WTC11 (cell line): Measurements from ENCODE around the gene TMUB2. TPM values are rescaled to one million over a fixed set of nuclear protein-coding genes. Genes with fewer than 3 reads are reported as not detected.

ENCODE experiments used
- ATAC-seq: fragments of 200-7000 bp; cut with Tn5 transposase; 2 replicates; pipeline ENCODE4 v1.10.0; 2021; ENCODE audit warnings: mild to moderate bottlenecking, moderate library complexity
- CTCF ChIA-PET: fragments of 300-600 bp; sonication (Branson Sonifier 250); formaldehyde crosslinking; loops from one replicate; lab custom pipeline; 2021; ENCODE audit warnings: antibody characterized with exemption; lab: Charles Lee
- POLR2A ChIA-PET: fragments of 350-600 bp; sonication (Branson Sonifier 250); formaldehyde crosslinking; loops from one replicate; lab custom pipeline; 2021; ENCODE audit warnings: antibody characterized with exemption; lab: Charles Lee
- DNase-seq: peaks from one replicate; pipeline ENCODE4 v3.0.0; 2021; ENCODE audit warnings: low spot score
- H3K27ac Mint-ChIP-seq: 2 replicates; pipeline ENCODE4 v1.8.0; 2021; ENCODE audit warnings: mixed read lengths
- H3K27me3 Mint-ChIP-seq: 2 replicates; pipeline ENCODE4 v1.8.0; 2021; ENCODE audit warnings: low read depth, mild to moderate bottlenecking, moderate library complexity, mixed read lengths
- H3K36me3 Mint-ChIP-seq: 2 replicates; pipeline ENCODE4 v1.8.0; 2021; ENCODE audit warnings: mixed read lengths
- H3K4me1 Mint-ChIP-seq: 2 replicates; pipeline ENCODE4 v1.8.0; 2022; ENCODE audit warnings: mixed read lengths
- H3K4me3 Mint-ChIP-seq: 2 replicates; pipeline ENCODE4 v1.8.0; 2021; ENCODE audit warnings: mild to moderate bottlenecking, moderate library complexity, mixed read lengths
- H3K9me3 Mint-ChIP-seq: 2 replicates; pipeline ENCODE4 v1.8.0; 2021; ENCODE audit warnings: mixed read lengths
- ARID4B ChIP-seq: sonication (generic); formaldehyde crosslinking; IDR thresholded peaks from 2 replicates; pipeline ENCODE4 v1.8.0; 2023; ENCODE audit warnings: missing genetic modification reagents, mild to moderate bottlenecking, borderline replicate concordance
- CBFB ChIP-seq: sonication (generic); formaldehyde crosslinking; IDR thresholded peaks from 2 replicates; pipeline ENCODE4 v1.8.1; 2022; ENCODE audit warnings: mild to moderate bottlenecking, low read depth, missing genetic modification reagents
- CREB1 ChIP-seq: sonication (generic); formaldehyde crosslinking; IDR thresholded peaks from 2 replicates; pipeline ENCODE4 v1.8.0; 2023; ENCODE audit warnings: mild to moderate bottlenecking, missing genetic modification reagents
- ELF4 ChIP-seq: sonication (generic); formaldehyde crosslinking; IDR thresholded peaks from 2 replicates; pipeline ENCODE4 v1.8.1; 2022; ENCODE audit warnings: low read depth, mild to moderate bottlenecking, moderate library complexity, missing genetic modification reagents
- ESRRA ChIP-seq: sonication (generic); formaldehyde crosslinking; IDR thresholded peaks from 2 replicates; pipeline ENCODE4 v1.8.1; 2022; ENCODE audit warnings: mild to moderate bottlenecking, missing genetic modification reagents, borderline replicate concordance
- ETV6 ChIP-seq: sonication (generic); formaldehyde crosslinking; IDR thresholded peaks from 2 replicates; pipeline ENCODE4 v1.8.1; 2022; ENCODE audit warnings: mild to moderate bottlenecking, missing genetic modification reagents
- FOXK1 ChIP-seq: sonication (generic); formaldehyde crosslinking; IDR thresholded peaks from 2 replicates; pipeline ENCODE4 v1.8.0; 2022; ENCODE audit warnings: mild to moderate bottlenecking, moderate library complexity, missing genetic modification reagents
- GABPB1 ChIP-seq: sonication (generic); formaldehyde crosslinking; IDR thresholded peaks from 2 replicates; pipeline ENCODE4 v1.8.1; 2023; ENCODE audit warnings: mild to moderate bottlenecking, missing genetic modification reagents
- GTF2I ChIP-seq: fragments of 250-450 bp; sonication (Bioruptor Pico); conservative IDR thresholded peaks from 2 replicates; pipeline ENCODE4 v1.4.0; 2021; ENCODE audit warnings: mild to moderate bottlenecking
- JAZF1 ChIP-seq: fragments of 250-450 bp; sonication (Bioruptor Pico); IDR thresholded peaks from 2 replicates; pipeline ENCODE4 v1.9.0; 2021; ENCODE audit warnings: moderate library complexity, mild to moderate bottlenecking, inconsistent platforms
- MAX ChIP-seq: sonication (generic); formaldehyde crosslinking; IDR thresholded peaks from 2 replicates; pipeline ENCODE4 v1.8.0; 2022; ENCODE audit warnings: mild to moderate bottlenecking, missing genetic modification reagents
- MXD4 ChIP-seq: fragments of 250-450 bp; sonication (Bioruptor Pico); IDR thresholded peaks from 2 replicates; pipeline ENCODE4 v1.8.0; 2021; ENCODE audit warnings: mild to moderate bottlenecking, moderate library complexity, borderline replicate concordance
- OVOL2 ChIP-seq: fragments of 250-450 bp; sonication (Bioruptor Pico); IDR thresholded peaks from 2 replicates; pipeline ENCODE4 v1.9.0; 2021; ENCODE audit warnings: mild to moderate bottlenecking, borderline replicate concordance
- SMAD4 ChIP-seq: sonication (generic); formaldehyde crosslinking; IDR thresholded peaks from 2 replicates; pipeline ENCODE4 v1.8.0; 2022; ENCODE audit warnings: mild to moderate bottlenecking, missing genetic modification reagents
- ZNF138 ChIP-seq: sonication (generic); formaldehyde crosslinking; conservative IDR thresholded peaks from 2 replicates; pipeline ENCODE4 v1.8.1; 2022; ENCODE audit warnings: mild to moderate bottlenecking, moderate library complexity, missing genetic modification reagents
- ZNF532 ChIP-seq: fragments of 250-450 bp; sonication (Bioruptor Pico); IDR thresholded peaks from 2 replicates; pipeline ENCODE4 v1.9.0; 2021; ENCODE audit warnings: mild to moderate bottlenecking, borderline replicate concordance
- total RNA-seq: library from RNA; stranded (reverse); gene quantifications from 3 replicates; pipeline ENCODE4 v1.2.3, GENCODE V29; 2021

The TMUB2 gene
- total RNA-seq, 1 experiment from 2014 or later = 26.9 TPM

- Mint-ChIP-seq H3K36me3 (peaks cover 43% of the 10 kb centered on the region), H3K4me1 (peaks cover 21% of the 10 kb centered on the region), H3K9me3 (no peaks in the 10 kb centered on the region), H3K27ac (peak overlapping the region; percentile 42), H3K27me3 (no peaks in the 10 kb centered on the region), H3K4me3 (no peak overlapping the region)
- ATAC-seq = no peak
- ChIA-PET CTCF (interaction anchor here (0.6 to 3.9 kb wide), 47 partner anchors 8 to 313 kb away, joined by 3 to 77 read pairs (median 6); partner anchors contain the start of genes ASB16, ATXN7L3, FAM171A2 and GRN), POLR2A (interaction anchor here (0.6 to 2.6 kb wide), 4 partner anchors 11 to 144 kb away, joined by 3 to 13 read pairs (median 4); partner anchors contain the start of gene RUNDC3A)
- TF ChIP-seq ZNF532 (CRISPR knock-in tag) (no peak), GTF2I (CRISPR knock-in tag) (no peak), CBFB (CRISPR knock-in tag) (no peak), OVOL2 (CRISPR knock-in tag) (no peak), JAZF1 (CRISPR knock-in tag) (no peak), GABPB1 (CRISPR knock-in tag) (no peak)
- no peak for DNase-seq
Observed at GRCh38 chr17:44209786-44210341, 23.1 kb downstream of the TMUB2 start.

- CTCF ChIA-PET = interaction anchor here (0.6 to 3.9 kb wide), 49 partner anchors 8 to 313 kb away, joined by 3 to 77 read pairs (median 6); partner anchors contain the start of genes ASB16, ATXN7L3, FAM171A2 and GRN
- peak; percentile 89 for ATAC-seq
- Mint-ChIP-seq H3K27me3 (no peaks in the 10 kb centered on the region), H3K27ac (peak overlapping the region; percentile 42), H3K4me1 (peaks cover 20% of the 10 kb centered on the region), H3K9me3 (no peaks in the 10 kb centered on the region), H3K36me3 (peaks cover 50% of the 10 kb centered on the region), H3K4me3 (no peak overlapping the region)
- peak; percentile 94 for DNase-seq
- POLR2A ChIA-PET = interaction anchor here (0.6 to 2.6 kb wide), 6 partner anchors 9 to 144 kb away, joined by 3 to 13 read pairs (median 4); partner anchors contain the start of genes RUNDC3A and UBTF
- no peak for TF ChIP-seq ESRRA (CRISPR knock-in tag)
- no peak for TF ChIP-seq SMAD4 (CRISPR knock-in tag)
- TF ChIP-seq ZNF532 (CRISPR knock-in tag) = no peak
- TF ChIP-seq MXD4 (CRISPR knock-in tag) = no peak
- peak; percentile 40; the same call in 1 of the 2 replicates for TF ChIP-seq CREB1 (CRISPR knock-in tag)
- peak; percentile 97 for TF ChIP-seq MAX
- TF ChIP-seq FOXK1 (CRISPR knock-in tag) = peak; percentile 83
- TF ChIP-seq ETV6 (CRISPR knock-in tag) = peak; percentile 96
- TF ChIP-seq ARID4B (CRISPR knock-in tag) = peak; percentile 51; the same call in 1 of the 2 replicates
- TF ChIP-seq ZNF138 (CRISPR knock-in tag) = no peak
- TF ChIP-seq ELF4 = peak; percentile 51; the same call in 1 of the 2 replicates
- TF ChIP-seq GTF2I (CRISPR knock-in tag) = no peak
- no peak for TF ChIP-seq OVOL2 (CRISPR knock-in tag)
- TF ChIP-seq CBFB (CRISPR knock-in tag) = no peak
Observed at GRCh38 chr17:44210342-44211192, 23.8 kb downstream of the TMUB2 start.
